CD4-positive, alpha-beta T cell (primary cell): Measurements from ENCODE around the gene SFSWAP. TPM values are rescaled to one million over a fixed set of nuclear protein-coding genes. Genes with fewer than 3 reads are reported as not detected.
"Not testable (repeated sequence)": the region's sequence is repeated elsewhere in the genome, so short reads cannot be mapped to it uniquely, and the experiment has no call there.

Experiments used
- ATAC-seq: fragments of 200-7000 bp; cut with Tn5 transposase; one replicate; pipeline ENCODE4 v1.10.0; 2022; ENCODE audit warnings: mild to moderate bottlenecking; ENCODE audit not compliant: poor library complexity
- CTCF ChIA-PET: fragments of 350-600 bp; sonication (Branson Sonifier 250); formaldehyde crosslinking; loops from one replicate; lab custom pipeline; 2021; ENCODE audit warnings: antibody characterized with exemption, inconsistent platforms; lab: Charles Lee
- POLR2A ChIA-PET: fragments of 350-600 bp; sonication (Branson Sonifier 250); formaldehyde crosslinking; loops from one replicate; lab custom pipeline; 2021; ENCODE audit warnings: antibody characterized with exemption, inconsistent platforms; lab: Charles Lee
- DNase-seq, 14 experiments: peaks; one replicate each; pipeline ENCODE4 v3.0.0-alpha.2; 2013 to 2020; ENCODE audit warnings: mixed read lengths in 2 of 14
- H3K27ac ChIP-seq, 2 donors: one replicate each; pipeline versions ENCODE4 v1.5.1 to v1.7.0; 2013; ENCODE audit warnings: low read length in 2 of 2, low read depth in 1 of 2, mild to moderate bottlenecking in 1 of 2
- H3K27me3 ChIP-seq, 2 experiments: 1 replicate in 1 of 2; 2 replicates in 1 of 2; pipeline versions ENCODE4 v1.6.1 to v1.7.0; 2013; ENCODE audit warnings: low read length in 2 of 2, control low read depth in 1 of 2, mild to moderate bottlenecking in 1 of 2, moderate library complexity in 1 of 2; ENCODE audit not compliant: insufficient read depth in 2 of 2, control insufficient read depth in 1 of 2
- H3K36me3 ChIP-seq: one replicate; pipeline ENCODE4 v1.6.1; 2013; ENCODE audit warnings: low read length, control low read depth; ENCODE audit not compliant: insufficient read depth
- H3K4me1 ChIP-seq: one replicate; pipeline ENCODE4 v1.6.1; 2013; ENCODE audit warnings: low read length, control low read depth; ENCODE audit not compliant: insufficient read depth
- H3K4me3 ChIP-seq: one replicate; pipeline ENCODE4 v1.5.1; 2013; ENCODE audit warnings: mild to moderate bottlenecking, low read length, moderate library complexity
- H3K9me3 ChIP-seq, 2 experiments: 1 replicate in 1 of 2; 2 replicates in 1 of 2; pipeline versions ENCODE4 v1.6.1 to v1.7.0; 2013; ENCODE audit warnings: low read length in 2 of 2, mild to moderate bottlenecking in 2 of 2, control low read depth in 1 of 2, moderate library complexity in 1 of 2; ENCODE audit not compliant: control insufficient read depth in 1 of 2, insufficient read depth in 1 of 2
- H3K27ac Mint-ChIP-seq: one replicate; pipeline ENCODE4 v1.8.0; 2020; ENCODE audit warnings: mixed read lengths
- H3K27me3 Mint-ChIP-seq: one replicate; pipeline ENCODE4 v1.8.0; 2021; ENCODE audit warnings: mixed read lengths
- H3K36me3 Mint-ChIP-seq: one replicate; pipeline ENCODE4 v1.8.0; 2021; ENCODE audit warnings: low read depth, mixed read lengths
- H3K4me1 Mint-ChIP-seq: one replicate; pipeline ENCODE4 v1.8.0; 2021; ENCODE audit warnings: low read depth, mixed read lengths
- H3K4me3 Mint-ChIP-seq: one replicate; pipeline ENCODE4 v1.8.0; 2020; ENCODE audit warnings: mild to moderate bottlenecking, mixed read lengths
- H3K9me3 Mint-ChIP-seq: one replicate; pipeline ENCODE4 v1.8.0; 2020; ENCODE audit warnings: mixed read lengths
- CTCF ChIP-seq: fragments of 200-600 bp; IDR thresholded peaks from one replicate; pipeline ENCODE4 v1.8.0; 2022; ENCODE audit warnings: antibody characterized with exemption, mild to moderate bottlenecking
- intact Hi-C, 2 experiments: fragments of 100-400 bp; cut with DNase I in 1 of 2; cut with micrococcal nuclease in 1 of 2; formaldehyde crosslinking; loops; one replicate each; pipeline versions ENCODE4 v1.15.1 to v1.9.0; 2023 to 2025; cut with DNase I, micrococcal nuclease
- total RNA-seq, 174 experiments: library from RNA in 2 of 174; stranded (reverse) in 2 of 174; gene quantifications; one replicate each; pipeline ENCODE4 v1.2.3 and lab custom pipeline; 2021 to 2026

The SFSWAP gene
- total RNA-seq, 2 experiments from 2014 or later, result 88.7 to 98.4 TPM

GRCh38 chr12:131681257-131681620 is 29.7 kb upstream of the SFSWAP start:
- ATAC-seq (no peak), DNase-seq (peak in 1 of 14 experiments; percentile 25)
- ChIA-PET POLR2A (no interaction called here), CTCF (no interaction called here)
- Histone ChIP-seq H3K27ac (no peak overlapping the region), H3K27me3 (no peaks in the 10 kb centered on the region), H3K36me3 (no peaks in the 10 kb centered on the region), H3K9me3 (peaks cover 0 to 14% of the 10 kb centered on the region in 2 experiments), H3K4me1 (peaks cover 17% of the 10 kb centered on the region), H3K4me3 (no peak overlapping the region)
- no peak overlapping the region for H3K27ac Mint-ChIP-seq
- peaks cover 4% of the 10 kb centered on the region for H3K27me3 Mint-ChIP-seq
- intact Hi-C loops, result no loop called here
- H3K36me3 Mint-ChIP-seq, result no peaks in the 10 kb centered on the region
- H3K4me1 Mint-ChIP-seq, result peaks cover 7% of the 10 kb centered on the region
- no peak for TF ChIP-seq CTCF
- no peaks in the 10 kb centered on the region for H3K9me3 Mint-ChIP-seq
- H3K4me3 Mint-ChIP-seq, result no peak overlapping the region

- DNase-seq, result peak in 13 of 14 experiments; percentile 10 to 93 (median 38)
- H3K27ac Mint-ChIP-seq, H3K9me3 Mint-ChIP-seq, H3K27me3 ChIP-seq, intact Hi-C loops, H3K27ac ChIP-seq, POLR2A ChIA-PET, H3K4me3 ChIP-seq, H3K36me3 Mint-ChIP-seq, H3K36me3 ChIP-seq, H3K4me1 Mint-ChIP-seq, CTCF ChIA-PET, H3K27me3 Mint-ChIP-seq: not testable (repeated sequence)
- peak; percentile 100 for ATAC-seq
- Histone ChIP-seq H3K4me1 (peaks cover 17% of the 10 kb centered on the region), H3K9me3 (peaks cover 0 to 14% of the 10 kb centered on the region in 2 experiments)
- peak overlapping the region; percentile 65 for H3K4me3 Mint-ChIP-seq
Measured at GRCh38 chr12:131681746-131682509, 29.0 kb upstream of the SFSWAP start.

GRCh38 chr12:131682510-131682895 is 28.4 kb upstream of the SFSWAP start:
- Mint-ChIP-seq H3K27ac (peak overlapping the region; percentile 48), H3K36me3 (no peaks in the 10 kb centered on the region), H3K9me3 (no peaks in the 10 kb centered on the region), H3K4me3 (no peak overlapping the region), H3K27me3 (peaks cover 4% of the 10 kb centered on the region), H3K4me1 (peaks cover 7% of the 10 kb centered on the region)
- Histone ChIP-seq H3K9me3 (peaks cover 0 to 14% of the 10 kb centered on the region in 2 experiments), H3K4me1 (peaks cover 17% of the 10 kb centered on the region), H3K4me3 (no peak overlapping the region), H3K27ac (no peak overlapping the region), H3K27me3 (no peaks in the 10 kb centered on the region), H3K36me3 (no peaks in the 10 kb centered on the region)
- DNase-seq (peak in 5 of 14 experiments; percentile 12 to 74 (median 25)), ATAC-seq (peak; percentile 37)
- intact Hi-C loops, result no loop called here
- ChIA-PET POLR2A (no interaction called here), CTCF (no interaction called here)
- TF ChIP-seq CTCF, result no peak
